ENCODE results near the gene VAMP3.
"Not testable (repeated sequence)": the region's sequence is repeated elsewhere in the genome, so short reads cannot be mapped to it uniquely, and the experiment has no call there.

The VAMP3 gene

DNA sequence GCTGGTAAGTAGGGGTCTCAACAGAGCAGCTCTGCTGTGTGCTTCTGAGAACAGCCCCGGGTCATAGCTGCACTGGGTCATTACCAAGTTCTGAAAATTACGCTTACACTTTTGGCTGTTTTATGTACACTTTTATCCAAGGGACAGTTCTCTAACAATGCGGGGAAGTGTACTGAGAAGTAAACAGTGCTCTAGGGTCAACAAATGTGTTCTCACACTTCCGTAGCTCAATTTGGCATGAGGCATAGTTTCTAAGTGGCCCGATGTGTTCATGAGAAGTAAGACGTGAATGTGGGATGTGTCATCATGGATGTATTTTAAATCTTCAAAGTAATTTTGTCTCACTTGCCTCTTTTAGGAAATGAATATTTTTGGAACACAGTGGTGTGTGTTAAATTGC, 10.9 kb upstream of the VAMP3 start:
- intact Hi-C loops (cut with DNase I) = no loop called here
- no peak for DNase-seq

- intact Hi-C loops (cut with DNase I) = no loop called here
- DNase-seq = no peak
Measured at GRCh38 chr1:7761103-7761502, 10.0 kb upstream of the VAMP3 start.

DNA sequence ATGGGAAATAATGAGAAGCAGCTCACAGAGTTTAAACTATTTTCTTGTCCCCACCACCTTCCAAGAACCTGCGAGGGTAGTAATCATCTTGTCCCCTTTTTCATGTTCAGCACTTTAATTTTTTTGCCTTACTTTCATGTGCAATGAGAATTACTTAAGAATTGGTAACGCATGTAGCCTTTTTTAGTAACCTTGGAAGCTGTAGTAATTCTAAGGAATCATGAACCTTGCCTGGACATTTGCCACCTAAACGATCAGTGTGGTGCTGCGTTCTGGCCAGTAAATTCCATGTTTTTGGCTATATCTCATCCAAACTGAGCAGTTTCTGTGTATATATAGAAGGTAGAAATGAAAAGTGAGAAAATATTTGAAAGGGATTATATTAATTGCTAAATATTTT, 3.9 kb upstream of the VAMP3 start:
- DNase-seq = peak in 1 of 42 donors; percentile 10
- intact Hi-C loops (cut with DNase I) = no loop called here

GRCh38 chr1:7768583-7768982, 2.5 kb upstream of the VAMP3 start:
- DNase-seq = peak in 1 of 42 donors; percentile 12
- intact Hi-C loops (cut with DNase I) = no loop called here

DNA sequence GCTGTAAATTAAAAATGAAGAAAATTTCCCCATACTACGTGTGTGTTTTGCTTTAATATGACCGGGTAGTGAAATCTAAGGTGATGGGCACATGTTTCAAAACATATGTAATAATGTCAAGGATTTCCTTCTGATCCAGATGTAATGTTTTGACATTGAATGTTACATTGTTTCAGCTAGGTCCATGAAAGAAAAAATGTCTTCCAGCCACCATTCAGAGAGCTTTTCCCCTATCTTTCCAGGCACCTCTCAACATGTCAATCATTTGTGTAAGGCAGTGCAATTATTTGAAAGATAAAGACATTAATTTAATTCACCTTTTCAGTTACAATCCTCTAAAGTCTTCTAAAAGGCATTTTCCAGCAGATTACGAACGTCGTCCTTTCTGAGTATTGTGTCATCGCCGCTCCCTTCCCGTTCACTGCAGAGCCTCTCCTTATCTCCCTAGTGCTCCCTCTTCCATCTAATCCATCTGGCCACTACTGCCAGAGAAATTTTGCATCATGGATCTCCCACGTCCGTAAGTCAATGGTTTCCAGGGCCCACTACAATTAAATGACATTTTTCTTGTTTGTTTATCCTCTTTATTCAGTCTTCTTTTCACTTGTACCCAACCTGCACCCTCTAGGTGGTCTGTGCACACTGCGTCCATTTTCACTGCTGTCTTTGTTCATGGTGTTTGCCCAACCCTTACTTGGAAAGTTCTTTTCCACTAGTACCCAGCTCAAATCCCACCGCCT, 1.3 kb upstream of the VAMP3 start:
- peak in 1 of 42 donors; percentile 36 for DNase-seq
- intact Hi-C loops (cut with DNase I) = no loop called here

- intact Hi-C loops (cut with DNase I) = no loop called here
- DNase-seq = no peak
Measured at GRCh38 chr1:7770669-7770996, 463 bp upstream of the VAMP3 start.

- peak in 2 of 42 donors; percentile 22 to 35 for DNase-seq
- intact Hi-C loops (cut with DNase I) = loop anchor here (1.0 kb wide), 1 partner anchor 12 kb away; the partner anchor contains the start of gene PER3
Measured at GRCh38 chr1:7771823-7772299, 765 bp downstream of the VAMP3 start.

DNA sequence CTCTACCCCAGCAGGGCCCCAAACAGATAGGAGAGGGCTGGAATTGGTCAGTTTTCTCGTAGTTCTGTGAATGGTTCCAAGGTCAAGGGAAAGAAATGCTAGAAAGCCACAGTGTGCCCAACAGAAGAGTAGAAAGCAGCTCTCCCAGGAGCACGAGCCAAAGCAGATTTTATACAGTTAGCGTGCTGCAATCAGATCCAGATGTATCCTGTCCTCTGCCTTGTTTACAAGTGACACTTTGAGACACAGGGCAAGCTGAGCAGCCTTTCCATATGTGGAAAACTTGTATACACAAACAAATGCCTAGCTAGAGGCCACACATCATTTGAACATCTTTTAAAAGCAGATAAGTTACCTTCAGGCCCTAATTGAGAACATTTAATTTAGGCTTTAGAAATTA, 6.5 kb downstream of the VAMP3 start:
- no peak for DNase-seq
- intact Hi-C loops (cut with DNase I) = no loop called here

DNA sequence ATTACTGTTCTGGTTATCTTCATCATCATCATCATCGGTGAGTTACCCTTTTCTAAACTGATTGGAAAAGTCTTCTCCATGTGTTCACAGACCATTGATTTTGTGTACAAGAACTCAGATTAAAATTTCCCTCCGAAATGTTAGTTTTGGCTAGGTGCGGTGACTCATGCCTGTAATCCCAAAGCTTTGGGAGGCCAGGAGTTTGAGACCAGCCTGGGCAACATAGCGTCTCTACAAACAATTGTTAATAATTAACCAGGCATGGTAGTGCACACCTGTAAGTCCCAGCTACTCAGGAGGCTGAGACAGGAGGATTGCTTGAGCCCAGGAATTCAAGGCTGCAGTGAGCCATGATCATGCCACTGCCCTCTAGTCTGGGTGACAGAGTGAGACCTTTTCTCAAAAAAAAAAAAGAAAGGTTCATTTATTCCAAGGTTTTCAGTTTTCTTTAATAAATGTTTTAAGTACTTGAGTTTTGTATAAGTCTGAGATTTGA, 7.1 kb downstream of the VAMP3 start:
- intact Hi-C loops (cut with DNase I) = no loop called here

GRCh38 chr1:7780976-7781375, 9.9 kb downstream of the VAMP3 start:
- intact Hi-C loops (cut with DNase I) = no loop called here
- peak in 1 of 42 donors; percentile 32 for DNase-seq

More for the DNA sequence above, 7.1 kb downstream of the VAMP3 start:
- DNase-seq = peak in 1 of 42 donors; percentile 13

GRCh38 chr1:7781501-7781900, 10.4 kb downstream of the VAMP3 start:
- DNase-seq = peak in 1 of 42 donors; percentile 28
- intact Hi-C loops (cut with DNase I) = no loop called here

DNA sequence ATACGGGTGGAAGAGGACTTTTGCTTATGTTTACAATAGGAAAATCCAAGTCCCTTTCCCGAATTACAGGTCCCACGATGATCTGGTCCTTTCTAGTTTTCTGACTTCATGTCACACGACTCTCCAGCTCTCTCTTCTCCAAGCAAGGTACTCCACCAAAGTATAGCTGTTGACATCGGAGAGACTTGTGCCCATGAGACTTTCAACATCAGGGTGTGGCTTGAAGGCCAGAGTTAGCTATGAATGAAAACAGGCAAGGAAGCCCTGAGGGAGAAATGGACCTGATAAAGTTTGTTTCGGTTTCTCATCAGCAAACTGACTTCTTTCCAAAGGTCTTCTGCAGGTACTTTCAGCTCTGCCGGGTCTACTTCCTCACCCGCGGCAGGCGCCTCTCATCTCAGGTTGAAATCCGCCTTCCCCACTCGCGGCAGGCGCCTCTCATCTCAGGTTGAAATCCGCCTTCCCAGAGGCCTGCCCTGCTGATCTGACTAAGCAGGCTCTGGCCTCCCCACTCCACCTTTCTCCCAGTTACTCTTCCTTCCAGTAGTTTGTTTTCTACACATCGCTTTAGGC, 10.9 kb downstream of the VAMP3 start:
- intact Hi-C loops (cut with DNase I) = no loop called here

GRCh38 chr1:7783178-7783711, 12.1 kb downstream of the VAMP3 start:
- intact Hi-C loops (cut with DNase I) = no loop called here
- DNase-seq = peak in 36 of 42 donors; percentile 7 to 81 (median 62)

More for the DNA sequence above, 10.9 kb downstream of the VAMP3 start:
- peak in 2 of 42 donors; percentile 11 to 35 for DNase-seq

DNA sequence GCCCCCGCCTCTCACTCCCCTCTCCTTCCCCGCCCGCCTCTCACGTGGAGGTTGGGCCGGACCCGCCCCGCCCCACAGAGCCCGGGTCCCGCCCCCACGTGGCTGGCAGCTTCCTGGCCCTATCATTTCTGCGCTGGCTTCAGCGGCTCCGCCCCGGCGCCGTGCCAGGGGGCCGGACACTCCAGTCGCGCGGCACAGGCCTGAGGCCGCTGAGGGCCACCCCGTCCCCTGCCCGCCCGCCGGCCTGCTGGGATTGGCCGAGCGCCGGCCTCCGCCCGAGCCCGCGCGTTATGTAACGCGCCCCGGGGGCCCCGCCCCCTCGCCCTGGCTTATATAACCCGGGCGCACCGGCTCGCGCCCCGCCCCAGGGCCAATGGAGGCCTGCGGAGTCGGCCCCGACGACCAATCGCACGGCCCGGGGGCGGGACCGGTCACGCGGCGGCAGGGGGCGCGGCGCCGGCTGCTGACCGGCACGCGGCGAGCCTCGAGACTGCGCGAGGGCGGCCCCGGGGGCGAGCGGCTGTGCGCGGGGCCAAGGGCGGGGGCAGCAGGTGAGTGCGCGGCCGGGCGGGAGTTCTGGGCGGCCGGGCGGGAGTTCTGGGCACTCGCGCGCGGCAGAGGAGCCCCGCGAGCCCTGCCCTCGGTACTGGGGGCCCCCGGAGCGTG, 12.9 kb downstream of the VAMP3 start, which contains the start of gene PER3:
Gene PER3, plus strand, starts transcription at position 466 of the 666 bp plus-strand sequence. CDS start 587 bp downstream, outside the sequence.
- peak; percentile 95 to 99 (median 98) for DNase-seq
- intact Hi-C loops (cut with DNase I) = loop anchor here (1.0 kb wide), 1 partner anchor 13 kb away; the partner anchor contains the start of gene VAMP3

DNA sequence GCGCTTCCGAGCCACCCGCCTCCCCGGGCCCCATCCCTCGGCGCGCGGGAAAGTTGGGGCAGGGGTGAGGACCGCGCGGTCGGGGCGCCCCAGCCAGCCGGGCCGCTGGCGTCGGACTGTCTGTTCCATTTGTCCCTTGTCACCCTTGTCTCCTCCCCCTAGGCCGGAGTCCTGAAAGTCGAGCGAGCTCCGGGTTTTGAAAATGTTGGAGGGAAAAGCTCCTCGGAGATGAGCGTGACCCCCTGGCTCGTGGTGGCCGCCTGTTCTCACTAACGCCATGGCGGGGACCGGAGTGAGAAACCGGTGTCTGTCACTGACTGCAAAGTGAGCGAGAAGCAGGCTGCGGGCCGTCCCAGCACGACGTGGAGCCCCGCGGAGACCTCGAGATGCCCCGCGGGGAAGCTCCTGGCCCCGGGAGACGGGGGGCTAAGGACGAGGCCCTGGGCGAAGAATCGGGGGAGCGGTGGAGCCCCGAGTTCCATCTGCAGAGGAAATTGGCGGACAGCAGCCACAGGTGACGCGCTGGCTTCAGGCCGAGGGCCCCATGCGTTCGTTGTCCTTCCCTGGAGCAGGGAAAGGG, 13.5 kb downstream of the VAMP3 start:
- intact Hi-C loops (cut with DNase I) = loop anchor here (1.0 kb wide), 1 partner anchor 13 kb away; the partner anchor contains the start of gene VAMP3
- peak in 24 of 42 donors; percentile 8 to 68 (median 34) for DNase-seq

GRCh38 chr1:7785108-7785507, 14.0 kb downstream of the VAMP3 start:
- intact Hi-C loops (cut with DNase I) = no loop called here
- peak in 1 of 42 donors; percentile 21 for DNase-seq

GRCh38 chr1:7786795-7787194, 15.7 kb downstream of the VAMP3 start:
- peak in 1 of 42 donors; percentile 33 for DNase-seq
- intact Hi-C loops (cut with DNase I) = no loop called here

DNA sequence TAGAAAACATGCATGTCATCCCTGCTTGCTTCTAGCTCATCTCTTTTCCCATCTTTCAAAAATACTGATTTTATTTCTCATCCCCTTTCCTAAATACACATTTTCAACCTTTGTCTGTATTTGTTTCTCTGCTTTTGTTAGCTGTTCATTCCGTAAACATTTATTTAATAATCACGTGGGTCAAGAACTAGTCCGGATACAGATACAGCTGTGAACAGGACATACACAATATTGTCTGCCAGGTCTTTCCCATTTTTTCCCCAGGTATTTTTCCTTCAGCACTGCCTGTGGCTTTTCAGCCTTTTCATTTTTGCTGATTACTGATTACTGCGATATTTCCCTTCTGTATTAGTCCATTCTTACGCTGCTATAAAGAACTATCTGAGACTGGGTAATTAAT, 18.7 kb downstream of the VAMP3 start:
- no peak for DNase-seq
- intact Hi-C loops (cut with DNase I) = no loop called here

- DNase-seq = peak in 1 of 42 donors; percentile 3
- intact Hi-C loops (cut with DNase I) = not testable (repeated sequence)
Measured at GRCh38 chr1:7791027-7791426, 19.9 kb downstream of the VAMP3 start.

All from head of caudate nucleus (tissue), 42 donors.